Measurements from ENCODE around the gene DUXA.

- no peak for TF ChIP-seq EZH2 (IDR thresholded peaks at IDR 0.05)
- no peak for TF ChIP-seq POLR2AphosphoS5 (IDR thresholded peaks at IDR 0.05; ENCODE audit: borderline replicate concordance, low read depth, low read length)
- TF ChIP-seq FOXP2 (optimal IDR thresholded peaks at IDR 0.05; ENCODE audit: control extremely low read depth, extremely low read length, insufficient read depth), result no peak
These were observed 24.8 kb upstream of the DUXA start for GRCh38 chr19:57192077-57192420.

All from SK-N-MC (cell line).